GM18951 (cell line): ENCODE measurements around the gene TCF23.

ENCODE experiments used
- POLR2A ChIP-seq: IDR thresholded peaks from 4 replicates; pipeline ENCODE4 v1.6.1; 2011; ENCODE audit warnings: mild to moderate bottlenecking; ENCODE audit not compliant: insufficient read length, insufficient read depth; ENCODE audit errors: extremely low read depth
- in situ Hi-C: fragments of 300-500 bp; cut with MboI; formaldehyde crosslinking; loops from one replicate; pipeline ENCODE4 v1.12.0; 2022; ENCODE audit warnings: low sequenced_read_pairs, mixed read lengths, inconsistent platforms; ENCODE audit not compliant: unreplicated experiment

Gene TCF23

GRCh38 chr2:27198627-27199026 lies 49.8 kb downstream of the TCF23 start:
- no peak for TF ChIP-seq POLR2A
- in situ Hi-C loops = no loop called here

- in situ Hi-C loops = no loop called here
- TF ChIP-seq POLR2A = no peak
Measured at GRCh38 chr2:27199241-27199640, 50.4 kb downstream of the TCF23 start.

- in situ Hi-C loops = no loop called here
- no peak for TF ChIP-seq POLR2A
Measured at GRCh38 chr2:27201675-27202074, 52.9 kb downstream of the TCF23 start.

- no peak for TF ChIP-seq POLR2A
- in situ Hi-C loops = no loop called here
Measured at GRCh38 chr2:27202854-27203253, 54.0 kb downstream of the TCF23 start.

- no peak for TF ChIP-seq POLR2A
- in situ Hi-C loops = no loop called here
Measured at GRCh38 chr2:27203741-27204140, 54.9 kb downstream of the TCF23 start.

GRCh38 chr2:27204566-27204965 lies 55.8 kb downstream of the TCF23 start:
- TF ChIP-seq POLR2A = no peak
- in situ Hi-C loops = no loop called here

GRCh38 chr2:27205206-27205605 lies 56.4 kb downstream of the TCF23 start:
- TF ChIP-seq POLR2A = no peak
- in situ Hi-C loops = no loop called here

- in situ Hi-C loops = no loop called here
- TF ChIP-seq POLR2A = no peak
Measured at GRCh38 chr2:27206346-27206745, 57.5 kb downstream of the TCF23 start.
